ENCODE results near the gene CUL5. TPM values are rescaled to one million over a fixed set of nuclear protein-coding genes. Genes with fewer than 3 reads are reported as not detected.
"Not testable (repeated sequence)": the region's sequence is repeated elsewhere in the genome, so short reads cannot be mapped to it uniquely, and the experiment has no call there.

Gene CUL5
- total RNA-seq, 4 donors from 2014 or later = 23.8 to 33.6 (median 27.7) TPM

GRCh38 chr11:108131993-108132392 is 123.3 kb downstream of the CUL5 start:
- intact Hi-C loops (cut with DNase I; ENCODE audit: low total_unique reads) (no loop called here), in situ Hi-C loops (cut with MboI; ENCODE audit: low pct_ligation_motif_present in 1 of 4, low pct_unique_long_range_greater_than_20kb in 1 of 4, low sequenced_read_pairs in 3 of 4) (loop anchor here in 2 of 4 donors (25.0 kb wide), 2 partner anchors 355 to 530 kb away; partner anchors contain the start of genes DDX10 (in 1 of the 2) and POGLUT3 (in 1 of the 2))
- TF ChIP-seq, protein P1, sequence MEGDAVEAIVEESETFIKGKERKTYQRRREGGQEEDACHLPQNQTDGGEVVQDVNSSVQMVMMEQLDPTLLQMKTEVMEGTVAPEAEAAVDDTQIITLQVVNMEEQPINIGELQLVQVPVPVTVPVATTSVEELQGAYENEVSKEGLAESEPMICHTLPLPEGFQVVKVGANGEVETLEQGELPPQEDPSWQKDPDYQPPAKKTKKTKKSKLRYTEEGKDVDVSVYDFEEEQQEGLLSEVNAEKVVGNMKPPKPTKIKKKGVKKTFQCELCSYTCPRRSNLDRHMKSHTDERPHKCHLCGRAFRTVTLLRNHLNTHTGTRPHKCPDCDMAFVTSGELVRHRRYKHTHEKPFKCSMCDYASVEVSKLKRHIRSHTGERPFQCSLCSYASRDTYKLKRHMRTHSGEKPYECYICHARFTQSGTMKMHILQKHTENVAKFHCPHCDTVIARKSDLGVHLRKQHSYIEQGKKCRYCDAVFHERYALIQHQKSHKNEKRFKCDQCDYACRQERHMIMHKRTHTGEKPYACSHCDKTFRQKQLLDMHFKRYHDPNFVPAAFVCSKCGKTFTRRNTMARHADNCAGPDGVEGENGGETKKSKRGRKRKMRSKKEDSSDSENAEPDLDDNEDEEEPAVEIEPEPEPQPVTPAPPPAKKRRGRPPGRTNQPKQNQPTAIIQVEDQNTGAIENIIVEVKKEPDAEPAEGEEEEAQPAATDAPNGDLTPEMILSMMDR (IDR thresholded peaks at IDR 0.05) = no peak
- TF ChIP-seq POLR2A (IDR thresholded peaks at IDR 0.05) (no peak), EP300 (IDR thresholded peaks at IDR 0.05; ENCODE audit: low read depth) (no peak), POLR2AphosphoS5 (IDR thresholded peaks at IDR 0.05) (no peak)
- Histone ChIP-seq H3K4me3 (no peak overlapping the region), H3K4me1 (no peaks in the 10 kb centered on the region), H3K9me3 (no peaks in the 10 kb centered on the region), H3K27ac (no peak overlapping the region), H3K36me3 (peaks cover 0 to 24% (median 11%) of the 10 kb centered on the region in 4 donors), H3K27me3 (no peaks in the 10 kb centered on the region)
- no peak for DNase-seq
- 97 to 100% methylated on average over 1 of the region's 1 CpG for WGBS, 2 donors (ENCODE audit: low coverage in 1 of 2)

GRCh38 chr11:108132993-108133538 is 124.4 kb downstream of the CUL5 start:
- intact Hi-C loops (cut with DNase I; ENCODE audit: low total_unique reads); H3K4me1 ChIP-seq; H3K27ac ChIP-seq; DNase-seq; H3K9me3 ChIP-seq; H3K27me3 ChIP-seq; H3K4me3 ChIP-seq: not testable (repeated sequence)
- in situ Hi-C loops (cut with MboI; ENCODE audit: low pct_ligation_motif_present in 1 of 4, low pct_unique_long_range_greater_than_20kb in 1 of 4, low sequenced_read_pairs in 3 of 4) = loop anchor here in 2 of 4 donors (25.0 kb wide), 2 partner anchors 354 to 529 kb away; partner anchors contain the start of genes DDX10 (in 1 of the 2) and POGLUT3 (in 1 of the 2)
- H3K36me3 ChIP-seq = peaks cover 0 to 24% (median 11%) of the 10 kb centered on the region in 4 donors
- 100% methylated on average over 2 of the region's 2 CpGs; no CpG with 5 or more reads in 1 of the 2 donors for WGBS, 2 donors (ENCODE audit: low coverage in 1 of 2)

DNA sequence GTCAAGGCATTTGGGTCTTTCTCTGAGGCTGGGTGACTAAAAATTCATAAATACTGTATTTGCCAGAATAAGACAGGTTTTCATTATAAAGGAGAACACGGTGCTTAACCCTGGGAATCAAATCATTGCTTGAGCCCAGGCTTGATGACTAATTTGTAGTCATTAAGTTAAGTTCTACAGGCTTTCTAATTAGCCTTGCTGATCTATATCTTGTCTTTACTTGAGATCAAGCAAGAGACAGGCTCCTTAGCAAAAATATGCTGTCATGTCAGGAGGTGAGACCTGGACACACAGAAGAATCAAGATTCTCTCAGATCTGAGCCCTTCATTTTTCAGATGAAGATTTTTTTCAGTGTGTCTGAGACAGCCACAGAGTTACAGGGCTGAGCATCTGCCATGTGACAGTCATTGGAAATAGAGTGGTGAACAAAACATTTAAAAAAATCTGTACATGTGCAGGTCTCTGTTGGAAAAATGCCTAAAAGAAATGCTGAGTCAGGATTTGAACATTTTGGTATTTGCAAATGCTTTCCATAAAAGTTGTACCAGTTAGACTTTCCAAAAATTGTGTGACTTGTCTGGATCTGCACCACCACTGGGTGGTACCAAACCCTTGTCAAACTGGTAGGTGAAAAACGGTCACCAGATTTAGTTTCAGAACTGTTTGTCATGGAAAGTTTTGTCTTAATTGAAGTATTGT is 127.3 kb downstream of the CUL5 start:
- no peak for DNase-seq
- WGBS, 2 donors (ENCODE audit: low coverage in 1 of 2) = 67 to 68% methylated on average over 2 of the region's 2 CpGs
- peaks cover 0 to 42% (median 19%) of the 10 kb centered on the region in 4 donors for H3K36me3 ChIP-seq
- TF ChIP-seq POLR2AphosphoS5 (IDR thresholded peaks at IDR 0.05) = no peak
- TF ChIP-seq, protein P1 (IDR thresholded peaks at IDR 0.05) = no peak
- TF ChIP-seq POLR2A (IDR thresholded peaks at IDR 0.05) = no peak
- H3K4me3 ChIP-seq = no peak overlapping the region
- H3K9me3 ChIP-seq = no peaks in the 10 kb centered on the region
- in situ Hi-C loops (cut with MboI; ENCODE audit: low pct_ligation_motif_present in 1 of 4, low pct_unique_long_range_greater_than_20kb in 1 of 4, low sequenced_read_pairs in 3 of 4) = loop anchor here in 2 of 4 donors (25.0 kb wide), 2 partner anchors 351 to 526 kb away; partner anchors contain the start of genes DDX10 (in 1 of the 2) and POGLUT3 (in 1 of the 2)
- no peaks in the 10 kb centered on the region for H3K27me3 ChIP-seq
- H3K27ac ChIP-seq = no peak overlapping the region
- intact Hi-C loops (cut with DNase I; ENCODE audit: low total_unique reads) = no loop called here
- no peaks in the 10 kb centered on the region for H3K4me1 ChIP-seq

GRCh38 chr11:108137212-108137611 is 128.5 kb downstream of the CUL5 start:
- Histone ChIP-seq H3K27ac (no peak overlapping the region), H3K36me3 (peaks cover 0 to 53% (median 19%) of the 10 kb centered on the region in 4 donors)
- in situ Hi-C loops (cut with MboI; ENCODE audit: low pct_ligation_motif_present in 1 of 4, low pct_unique_long_range_greater_than_20kb in 1 of 4, low sequenced_read_pairs in 3 of 4) = loop anchor here in 2 of 4 donors (25.0 kb wide), 2 partner anchors 350 to 525 kb away; partner anchors contain the start of genes DDX10 (in 1 of the 2) and POGLUT3 (in 1 of the 2)

More at GRCh38 chr11:108137212-108137611, 128.5 kb downstream of the CUL5 start:
- TF ChIP-seq POLR2A (IDR thresholded peaks at IDR 0.05) = no peak
- TF ChIP-seq, protein P1 (IDR thresholded peaks at IDR 0.05) = no peak
- no peak for TF ChIP-seq POLR2AphosphoS5 (IDR thresholded peaks at IDR 0.05)
- TF ChIP-seq EP300 (IDR thresholded peaks at IDR 0.05; ENCODE audit: low read depth) = no peak
- 88 to 100% methylated on average over 1 of the region's 1 CpG for WGBS, 2 donors (ENCODE audit: low coverage in 1 of 2)
- no peaks in the 10 kb centered on the region for H3K27me3 ChIP-seq
- H3K4me3 ChIP-seq = no peak overlapping the region
- no peak for DNase-seq
- H3K9me3 ChIP-seq = no peaks in the 10 kb centered on the region
- intact Hi-C loops (cut with DNase I; ENCODE audit: low total_unique reads) = no loop called here
- no peaks in the 10 kb centered on the region for H3K4me1 ChIP-seq
